MM.1S (cell line): ENCODE measurements around the gene APOC3.

Experiments
- DNase-seq: peaks from one replicate; pipeline ENCODE4 v3.0.0-alpha.2; 2015
- H2AFZ ChIP-seq: fragments of 300-600 bp; sonication (generic); 2 replicates; pipeline ENCODE4 v1.6.0; 2016; ENCODE audit warnings: antibody characterized with exemption, low read length
- H3F3A ChIP-seq: fragments of 300-600 bp; sonication (generic); 2 replicates; pipeline ENCODE4 v1.6.1; 2016; ENCODE audit warnings: mild to moderate bottlenecking, antibody characterized with exemption, low read length, moderate library complexity, mixed read lengths; ENCODE audit not compliant: insufficient read depth
- H3K27ac ChIP-seq: fragments of 300-600 bp; sonication (generic); 2 replicates; pipeline ENCODE4 v1.5.1; 2016; ENCODE audit warnings: mild to moderate bottlenecking, low read length
- H3K27me3 ChIP-seq: fragments of 300-600 bp; sonication (generic); replicated peaks from 2 replicates; pipeline ENCODE4 v1.6.0; 2016; ENCODE audit warnings: low read length; ENCODE audit not compliant: insufficient read depth
- H3K36me3 ChIP-seq: fragments of 300-600 bp; sonication (generic); replicated peaks from 2 replicates; pipeline ENCODE4 v1.6.1; 2016; ENCODE audit warnings: mild to moderate bottlenecking, low read length, mixed read lengths; ENCODE audit not compliant: insufficient read depth
- H3K4me1 ChIP-seq: fragments of 300-600 bp; sonication (generic); 2 replicates; pipeline ENCODE4 v1.6.1; 2016; ENCODE audit warnings: low read length, mixed read lengths
- H3K4me2 ChIP-seq: fragments of 300-600 bp; sonication (generic); 2 replicates; pipeline ENCODE4 v1.6.0; 2016; ENCODE audit warnings: low read depth, low read length
- H3K4me3 ChIP-seq: fragments of 300-600 bp; sonication (generic); 2 replicates; pipeline ENCODE4 v1.5.1; 2016; ENCODE audit warnings: low read length, mixed read lengths
- H3K79me2 ChIP-seq: fragments of 300-600 bp; sonication (generic); 2 replicates; pipeline ENCODE4 v1.6.1; 2016; ENCODE audit warnings: mixed run types, low read length, mixed read lengths
- H3K9ac ChIP-seq: fragments of 300-600 bp; sonication (generic); 2 replicates; pipeline ENCODE4 v1.6.1; 2016; ENCODE audit warnings: low read length, mixed read lengths
- H3K9me2 ChIP-seq: fragments of 300-600 bp; sonication (generic); replicated peaks from 2 replicates; pipeline ENCODE4 v1.6.1; 2016; ENCODE audit warnings: mild to moderate bottlenecking, low read length, mixed read lengths; ENCODE audit not compliant: insufficient read depth
- H3K9me3 ChIP-seq: fragments of 300-600 bp; sonication (generic); replicated peaks from 2 replicates; pipeline ENCODE4 v1.6.1; 2016; ENCODE audit warnings: mild to moderate bottlenecking, low read length, mixed read lengths; ENCODE audit not compliant: insufficient read depth
- H4K20me1 ChIP-seq: fragments of 300-600 bp; sonication (generic); 2 replicates; pipeline ENCODE4 v1.6.1; 2016; ENCODE audit warnings: mild to moderate bottlenecking, low read length, moderate library complexity, mixed read lengths; ENCODE audit not compliant: insufficient read depth
- EZH2 ChIP-seq: fragments of 300-600 bp; sonication (generic); optimal IDR thresholded peaks from 2 replicates; pipeline ENCODE3; 2017; ENCODE audit warnings: low read depth, mild to moderate bottlenecking, antibody characterized with exemption, low read length, mixed read lengths
- EZH2phosphoT487 ChIP-seq: fragments of 300-600 bp; sonication (generic); IDR thresholded peaks from 2 replicates; pipeline ENCODE4 v1.6.1; 2018; ENCODE audit warnings: antibody characterized with exemption, low read length
- TF ChIP-seq, protein P1 (sequence below): fragments of 300-600 bp; sonication (generic); IDR thresholded peaks from 2 replicates; pipeline ENCODE4 v1.5.1; 2016; ENCODE audit warnings: antibody characterized with exemption, low read length, mixed read lengths

Gene APOC3

DNA sequence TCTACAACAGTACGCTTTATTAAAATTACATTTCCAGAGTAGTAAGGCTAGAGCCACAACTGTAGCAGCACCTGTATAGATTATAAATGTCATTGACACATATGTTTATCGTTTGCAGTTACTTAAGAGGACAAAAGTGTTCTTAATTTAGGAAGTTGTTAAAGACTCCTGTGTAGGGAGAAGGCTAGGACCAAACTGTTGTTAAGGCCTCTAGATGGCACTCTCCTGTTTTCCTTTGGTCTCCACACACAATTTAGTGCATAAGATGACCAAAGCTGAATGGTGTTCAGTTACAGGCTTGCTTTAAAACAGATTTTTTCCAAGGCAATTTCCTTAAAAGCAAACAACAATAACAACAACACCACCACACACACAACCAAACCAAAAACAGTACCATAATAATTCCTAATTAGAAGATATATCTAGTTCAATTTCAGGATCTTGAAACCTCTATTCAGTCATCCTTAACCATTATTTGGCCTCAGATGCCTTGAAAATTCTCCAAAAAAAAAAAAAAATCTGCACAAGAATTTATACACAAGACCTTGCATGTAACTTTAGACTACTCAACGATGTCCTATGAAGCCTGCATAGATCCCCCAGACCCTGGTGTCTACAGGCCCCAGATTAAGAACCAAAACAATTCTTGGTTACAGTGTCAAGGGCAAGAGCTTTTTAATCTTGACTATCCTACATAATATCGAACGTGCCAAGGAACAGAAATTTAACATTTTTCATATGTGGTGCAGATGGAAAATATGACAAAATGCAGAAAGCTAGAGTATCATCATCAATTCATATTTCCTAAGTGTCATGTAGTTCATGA, 50.3 kb downstream of the APOC3 start:
- H4K20me1 ChIP-seq = no peaks in the 10 kb centered on the region
- H3K27ac ChIP-seq = no peak overlapping the region
- no peak overlapping the region for H2AFZ ChIP-seq
- TF ChIP-seq, protein P1, sequence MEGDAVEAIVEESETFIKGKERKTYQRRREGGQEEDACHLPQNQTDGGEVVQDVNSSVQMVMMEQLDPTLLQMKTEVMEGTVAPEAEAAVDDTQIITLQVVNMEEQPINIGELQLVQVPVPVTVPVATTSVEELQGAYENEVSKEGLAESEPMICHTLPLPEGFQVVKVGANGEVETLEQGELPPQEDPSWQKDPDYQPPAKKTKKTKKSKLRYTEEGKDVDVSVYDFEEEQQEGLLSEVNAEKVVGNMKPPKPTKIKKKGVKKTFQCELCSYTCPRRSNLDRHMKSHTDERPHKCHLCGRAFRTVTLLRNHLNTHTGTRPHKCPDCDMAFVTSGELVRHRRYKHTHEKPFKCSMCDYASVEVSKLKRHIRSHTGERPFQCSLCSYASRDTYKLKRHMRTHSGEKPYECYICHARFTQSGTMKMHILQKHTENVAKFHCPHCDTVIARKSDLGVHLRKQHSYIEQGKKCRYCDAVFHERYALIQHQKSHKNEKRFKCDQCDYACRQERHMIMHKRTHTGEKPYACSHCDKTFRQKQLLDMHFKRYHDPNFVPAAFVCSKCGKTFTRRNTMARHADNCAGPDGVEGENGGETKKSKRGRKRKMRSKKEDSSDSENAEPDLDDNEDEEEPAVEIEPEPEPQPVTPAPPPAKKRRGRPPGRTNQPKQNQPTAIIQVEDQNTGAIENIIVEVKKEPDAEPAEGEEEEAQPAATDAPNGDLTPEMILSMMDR = peak; percentile 78
- no peak for TF ChIP-seq EZH2phosphoT487
- no peaks in the 10 kb centered on the region for H3K4me1 ChIP-seq
- no peaks in the 10 kb centered on the region for H3K27me3 ChIP-seq
- H3K4me3 ChIP-seq = no peak overlapping the region
- DNase-seq = peak; percentile 74
- H3K4me2 ChIP-seq = no peak overlapping the region
- no peaks in the 10 kb centered on the region for H3K9me3 ChIP-seq
- no peaks in the 10 kb centered on the region for H3F3A ChIP-seq
- H3K36me3 ChIP-seq = no peaks in the 10 kb centered on the region
- peaks cover 10% of the 10 kb centered on the region; the same call in 1 of the 2 replicates for H3K79me2 ChIP-seq
- H3K9ac ChIP-seq = no peak overlapping the region
- no peaks in the 10 kb centered on the region for H3K9me2 ChIP-seq

DNA sequence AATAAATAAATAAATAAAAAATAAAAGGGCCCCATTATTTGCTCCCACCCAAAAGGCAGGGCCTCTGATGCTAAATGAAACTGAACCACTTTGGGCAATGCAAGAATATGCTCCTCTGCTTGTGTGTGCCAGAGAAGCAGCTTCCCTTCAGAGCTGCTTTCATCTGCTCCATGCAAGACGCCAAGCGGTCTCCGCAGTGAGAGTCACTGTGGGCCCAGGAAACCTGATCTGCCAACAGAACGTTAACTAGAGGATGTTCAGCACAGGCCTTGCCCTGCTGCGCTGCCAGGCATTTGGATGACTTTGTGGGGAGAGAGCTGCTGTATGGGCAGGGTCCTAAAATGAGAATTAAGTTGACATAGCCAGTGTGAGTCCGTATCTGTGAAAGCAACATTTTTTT, 51.4 kb downstream of the APOC3 start:
- H3K27me3 ChIP-seq = no peaks in the 10 kb centered on the region
- H3K27ac ChIP-seq = no peak overlapping the region
- no peaks in the 10 kb centered on the region for H3K4me1 ChIP-seq
- H3K9me3 ChIP-seq = no peaks in the 10 kb centered on the region
- no peak for DNase-seq
- peaks cover 10% of the 10 kb centered on the region; the same call in 1 of the 2 replicates for H3K79me2 ChIP-seq
- no peak overlapping the region for H3K4me3 ChIP-seq
- no peaks in the 10 kb centered on the region for H4K20me1 ChIP-seq
- H2AFZ ChIP-seq = no peak overlapping the region
- H3K9me2 ChIP-seq = no peaks in the 10 kb centered on the region
- TF ChIP-seq EZH2phosphoT487 (no peak), EZH2 (no peak)
- H3K36me3 ChIP-seq = no peaks in the 10 kb centered on the region
- no peak overlapping the region for H3K4me2 ChIP-seq
- H3K9ac ChIP-seq = no peak overlapping the region
- no peaks in the 10 kb centered on the region for H3F3A ChIP-seq

DNA sequence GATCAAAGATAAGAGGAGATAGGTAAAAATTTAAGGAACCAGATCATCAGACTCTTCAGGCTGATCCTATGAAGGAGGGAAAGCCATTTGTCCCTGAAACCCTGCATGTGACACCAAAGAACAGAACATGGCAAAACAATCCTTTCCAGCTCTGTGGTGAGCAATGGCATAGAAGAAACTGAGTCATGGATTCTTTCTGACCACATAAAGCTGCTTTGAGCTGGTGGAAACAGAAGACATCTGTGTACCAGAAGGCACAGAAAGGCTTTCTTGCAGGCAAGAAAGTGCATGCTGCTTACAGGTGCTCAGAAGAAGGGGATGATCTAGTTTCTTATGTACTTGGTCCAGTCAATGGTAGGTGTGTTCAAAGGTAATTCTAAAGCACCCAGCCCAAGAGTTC, 52.7 kb downstream of the APOC3 start:
- no peak for TF ChIP-seq EZH2
- TF ChIP-seq, protein P1 = no peak
- TF ChIP-seq EZH2phosphoT487 = no peak
- no peaks in the 10 kb centered on the region for H3K36me3 ChIP-seq
- no peaks in the 10 kb centered on the region for H3F3A ChIP-seq
- no peaks in the 10 kb centered on the region for H4K20me1 ChIP-seq
- H3K4me3 ChIP-seq = no peak overlapping the region
- peaks cover 10% of the 10 kb centered on the region; the same call in 1 of the 2 replicates for H3K79me2 ChIP-seq
- H3K9ac ChIP-seq = no peak overlapping the region
- peak; percentile 7 for DNase-seq
- H3K9me3 ChIP-seq = no peaks in the 10 kb centered on the region
- no peak overlapping the region for H3K27ac ChIP-seq
- no peak overlapping the region for H3K4me2 ChIP-seq
- no peak overlapping the region for H2AFZ ChIP-seq
- no peaks in the 10 kb centered on the region for H3K27me3 ChIP-seq
- H3K9me2 ChIP-seq = no peaks in the 10 kb centered on the region
- H3K4me1 ChIP-seq = no peaks in the 10 kb centered on the region
